Large intestine (tissue), 12 donors: ENCODE results near the gene NDUFB4. TPM values are rescaled to one million over a fixed set of nuclear protein-coding genes. Genes with fewer than 3 reads are reported as not detected.

ENCODE experiments used
- DNase-seq, 2 donors: peaks; one replicate each; pipeline versions ENCODE4 v3.0.0 to v3.0.0-alpha.2; 2013
- H3K27ac ChIP-seq: one replicate; pipeline ENCODE4 v1.5.1; 2013; ENCODE audit warnings: low read length
- H3K27me3 ChIP-seq: 2 replicates; pipeline ENCODE4 v1.6.1; 2013; ENCODE audit warnings: low read length; ENCODE audit not compliant: control insufficient read depth, insufficient read depth
- H3K36me3 ChIP-seq: 2 replicates; pipeline ENCODE4 v1.6.1; 2013; ENCODE audit warnings: low read length; ENCODE audit not compliant: control insufficient read depth, insufficient read depth
- H3K4me1 ChIP-seq: one replicate; pipeline ENCODE4 v1.6.1; 2013; ENCODE audit warnings: low read length; ENCODE audit not compliant: control insufficient read depth, insufficient read depth
- H3K4me3 ChIP-seq: one replicate; pipeline ENCODE4 v1.5.1; 2013; ENCODE audit warnings: low read length
- H3K9me3 ChIP-seq: one replicate; pipeline ENCODE4 v1.6.1; 2013; ENCODE audit warnings: mild to moderate bottlenecking, low read depth, low read length, moderate library complexity; ENCODE audit not compliant: control insufficient read depth
- WGBS: methylation state at CpG from one replicate; pipeline ENCODE4 v1.1.5; 2013; ENCODE audit warnings: low lambda C conversion rate; ENCODE audit not compliant: insufficient coverage; 5-methylcytosine and 5-hydroxymethylcytosine counted together
- long read RNA-seq, 11 donors: transcript quantifications; one replicate each; lab custom pipeline, GENCODE V29; 2026
- polyA plus RNA-seq: library from polyadenylated mRNA; unstranded; fragments of 120-200 nt; gene quantifications from one replicate; pipeline ENCODE4 v1.2.1, GENCODE V29; 2013

NDUFB4 gene
- polyA plus RNA-seq: 160 TPM
- long read RNA-seq, donor 1, transcript NDUFB4-206 (2 exons, 425 nt): minor isoform, 11 of 75 reads
- long read RNA-seq, donor 1, transcript NDUFB4-201 (3 exons, 671 nt): major isoform, 61 of 75 reads
- long read RNA-seq, donor 1, partial matches to known transcripts: 0 of 75 reads
- long read RNA-seq, donor 1, other reads (novel, unspliced or antisense): 0 of 75 reads
- long read RNA-seq, donor 2, transcript NDUFB4-203 (2 exons, 1,426 nt): minor isoform, 6 of 202 reads
- long read RNA-seq, donor 2, transcript NDUFB4-201 (3 exons, 671 nt): major isoform, 174 of 202 reads
- long read RNA-seq, donor 2, transcript NDUFB4-206 (2 exons, 425 nt): minor isoform, 20 of 202 reads
- long read RNA-seq, donor 2, partial matches to known transcripts: 0 of 202 reads
- long read RNA-seq, donor 2, other reads (novel, unspliced or antisense): 0 of 202 reads
- long read RNA-seq, donor 3: 0 reads
- long read RNA-seq, donor 4, transcript NDUFB4-201 (3 exons, 671 nt): major isoform, 29 of 30 reads
- long read RNA-seq, donor 4, partial matches to known transcripts: 0 of 30 reads
- long read RNA-seq, donor 4, other reads (novel, unspliced or antisense): 0 of 30 reads
- long read RNA-seq, donor 5, transcript NDUFB4-201 (3 exons, 671 nt): major isoform, 94 of 102 reads
- long read RNA-seq, donor 5, partial matches to known transcripts: 0 of 102 reads
- long read RNA-seq, donor 5, other reads (novel, unspliced or antisense): 0 of 102 reads
- long read RNA-seq, donor 6, transcript NDUFB4-206 (2 exons, 425 nt): minor isoform, 21 of 173 reads
- long read RNA-seq, donor 6, transcript NDUFB4-201 (3 exons, 671 nt): major isoform, 147 of 173 reads
- long read RNA-seq, donor 6, partial matches to known transcripts: 0 of 173 reads
- long read RNA-seq, donor 6, other reads (novel, unspliced or antisense): 0 of 173 reads
- long read RNA-seq, donor 7, transcript NDUFB4-201 (3 exons, 671 nt): major isoform, 89 of 101 reads
- long read RNA-seq, donor 7, transcript NDUFB4-206 (2 exons, 425 nt): minor isoform, 10 of 101 reads
- long read RNA-seq, donor 7, partial matches to known transcripts: 0 of 101 reads
- long read RNA-seq, donor 7, other reads (novel, unspliced or antisense): 0 of 101 reads
- long read RNA-seq, donor 8, transcript NDUFB4-203 (2 exons, 1,426 nt): minor isoform, 6 of 263 reads
- long read RNA-seq, donor 8, transcript NDUFB4-206 (2 exons, 425 nt): minor isoform, 15 of 263 reads
- long read RNA-seq, donor 8, transcript NDUFB4-201 (3 exons, 671 nt): major isoform, 241 of 263 reads
- long read RNA-seq, donor 8, partial matches to known transcripts: 0 of 263 reads
- long read RNA-seq, donor 8, other reads (novel, unspliced or antisense): 0 of 263 reads
- long read RNA-seq, donor 9, transcript NDUFB4-203 (2 exons, 1,426 nt): minor isoform, 6 of 204 reads
- long read RNA-seq, donor 9, transcript NDUFB4-206 (2 exons, 425 nt): minor isoform, 9 of 204 reads
- long read RNA-seq, donor 9, transcript NDUFB4-201 (3 exons, 671 nt): major isoform, 189 of 204 reads
- long read RNA-seq, donor 9, partial matches to known transcripts: 0 of 204 reads
- long read RNA-seq, donor 9, other reads (novel, unspliced or antisense): 0 of 204 reads
- long read RNA-seq, donor 10, transcript NDUFB4-201 (3 exons, 671 nt): major isoform, 199 of 218 reads
- long read RNA-seq, donor 10, transcript NDUFB4-206 (2 exons, 425 nt): minor isoform, 14 of 218 reads
- long read RNA-seq, donor 10, partial matches to known transcripts: 0 of 218 reads
- long read RNA-seq, donor 10, other reads (novel, unspliced or antisense): 0 of 218 reads
- long read RNA-seq, donor 11, transcript NDUFB4-201 (3 exons, 671 nt): major isoform, 116 of 125 reads
- long read RNA-seq, donor 11, transcript NDUFB4-206 (2 exons, 425 nt): minor isoform, 8 of 125 reads
- long read RNA-seq, donor 11, partial matches to known transcripts: 0 of 125 reads
- long read RNA-seq, donor 11, other reads (novel, unspliced or antisense): 0 of 125 reads

- peak within 1 kb of the TSS; percentile 86 for H3K27ac ChIP-seq
- peak; percentile 98 to 99 for DNase-seq
- WGBS: no CpG with 5 or more reads among the region's 53 CpGs
- no peaks in the 10 kb centered on the region for H3K27me3 ChIP-seq
- H3K4me1 ChIP-seq: peaks cover 6% of the 10 kb centered on the region
- no peaks in the 10 kb centered on the region for H3K9me3 ChIP-seq
- peak within 1 kb of the TSS; percentile 80 for H3K4me3 ChIP-seq
- H3K36me3 ChIP-seq: peaks cover 19% of the 10 kb centered on the region
Observed at GRCh38 chr3:120596116-120596852, at the start of gene NDUFB4. Gene NDUFB4, plus strand, starts transcription at chr3:120596336. Its CDS starts 24 bp downstream, at chr3:120596360.

- H3K4me3 ChIP-seq: no peak overlapping the region
- no peaks in the 10 kb centered on the region for H3K9me3 ChIP-seq
- H3K36me3 ChIP-seq: no peaks in the 10 kb centered on the region
- no peaks in the 10 kb centered on the region for H3K27me3 ChIP-seq
- 60% methylated on average over 1 of the region's 1 CpG for WGBS
- no peaks in the 10 kb centered on the region for H3K4me1 ChIP-seq
- H3K27ac ChIP-seq: no peak overlapping the region
- no peak for DNase-seq
Observed at GRCh38 chr3:120550546-120550945, 45.6 kb upstream of the NDUFB4 start.

GRCh38 chr3:120552184-120553172 lies 43.7 kb upstream of the NDUFB4 start:
- H3K27me3 ChIP-seq: no peaks in the 10 kb centered on the region
- no peak overlapping the region for H3K4me3 ChIP-seq
- no peaks in the 10 kb centered on the region for H3K36me3 ChIP-seq
- H3K27ac ChIP-seq: no peak overlapping the region
- no peaks in the 10 kb centered on the region for H3K9me3 ChIP-seq
- no CpG with 5 or more reads among the region's 5 CpGs for WGBS
- H3K4me1 ChIP-seq: no peaks in the 10 kb centered on the region
- DNase-seq: no peak

GRCh38 chr3:120554812-120555606 lies 41.1 kb upstream of the NDUFB4 start:
- H3K9me3 ChIP-seq: no peaks in the 10 kb centered on the region
- H3K4me3 ChIP-seq: no peak overlapping the region
- DNase-seq: no peak
- 100% methylated on average over 2 of the region's 3 CpGs for WGBS
- H3K36me3 ChIP-seq: no peaks in the 10 kb centered on the region
- H3K27me3 ChIP-seq: no peaks in the 10 kb centered on the region
- peaks cover 9% of the 10 kb centered on the region for H3K4me1 ChIP-seq
- no peak overlapping the region for H3K27ac ChIP-seq

GRCh38 chr3:120555657-120556509 lies 40.3 kb upstream of the NDUFB4 start:
- Histone ChIP-seq H3K4me1 (peaks cover 9% of the 10 kb centered on the region), H3K4me3 (no peak overlapping the region), H3K9me3 (no peaks in the 10 kb centered on the region), H3K27ac (no peak overlapping the region), H3K36me3 (no peaks in the 10 kb centered on the region), H3K27me3 (no peaks in the 10 kb centered on the region)
- peak in 1 of 2 donors; percentile 26 for DNase-seq
- no CpG with 5 or more reads among the region's 7 CpGs for WGBS

- no peak overlapping the region for H3K27ac ChIP-seq
- H3K4me1 ChIP-seq: peaks cover 9% of the 10 kb centered on the region
- H3K4me3 ChIP-seq: no peak overlapping the region
Observed at GRCh38 chr3:120557115-120557514, 39.0 kb upstream of the NDUFB4 start.

GRCh38 chr3:120558771-120559241 lies 37.3 kb upstream of the NDUFB4 start:
- Histone ChIP-seq H3K36me3 (no peaks in the 10 kb centered on the region), H3K27me3 (no peaks in the 10 kb centered on the region), H3K27ac (peak overlapping the region; percentile 49), H3K4me1 (peaks cover 9% of the 10 kb centered on the region), H3K4me3 (peak overlapping the region; percentile 43), H3K9me3 (no peaks in the 10 kb centered on the region)
- DNase-seq: peak; percentile 84 to 85
- WGBS: 0% methylated on average over 6 of the region's 17 CpGs

More at GRCh38 chr3:120557115-120557514, 39.0 kb upstream of the NDUFB4 start:
- H3K9me3 ChIP-seq: no peaks in the 10 kb centered on the region
- no peaks in the 10 kb centered on the region for H3K27me3 ChIP-seq
- no peaks in the 10 kb centered on the region for H3K36me3 ChIP-seq
- no peak for DNase-seq
